Cerebellar nuclear complex (tissue), 1 donor: ENCODE data around the gene PLXNB2.
A peak's percentile ranks its signal among the peaks of the same experiment; 100 is the strongest.

Source experiments
- DNase-seq, 2 experiments: peaks; one replicate each; lab custom pipeline; 2025; lab: John Stamatoyannopoulos, UW

Gene PLXNB2

DNA sequence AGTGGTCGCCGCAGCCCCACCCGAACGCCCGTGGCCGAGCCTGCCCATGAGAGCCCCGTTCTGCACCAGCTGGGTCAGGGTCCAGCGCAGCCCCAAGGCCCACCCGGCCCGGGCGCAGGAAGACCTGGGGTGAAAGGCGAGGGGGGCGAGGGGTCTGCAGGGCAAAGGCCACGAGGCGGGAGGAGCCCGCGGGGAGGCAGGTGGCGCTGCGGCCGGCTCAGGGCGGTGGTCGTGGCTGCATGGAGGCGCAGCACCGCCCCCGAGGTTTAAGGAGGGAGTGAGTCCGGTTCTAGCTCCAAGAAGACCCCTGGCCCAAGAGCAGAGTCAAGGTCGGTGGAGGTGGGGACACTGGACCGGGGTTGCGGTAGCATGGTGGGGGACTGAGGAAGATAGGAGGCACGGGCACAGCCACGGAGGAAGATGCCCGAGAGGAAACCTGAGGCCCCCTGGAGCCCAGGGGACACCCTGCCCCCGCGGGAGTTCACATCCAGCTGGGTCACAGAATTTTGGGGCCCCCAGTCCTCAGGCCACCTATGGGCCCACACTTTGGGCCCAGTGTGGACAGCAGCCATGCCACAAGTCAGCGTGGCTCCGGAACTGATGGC is 55.9 kb downstream of the PLXNB2 start:
- DNase-seq, result no peak

DNA sequence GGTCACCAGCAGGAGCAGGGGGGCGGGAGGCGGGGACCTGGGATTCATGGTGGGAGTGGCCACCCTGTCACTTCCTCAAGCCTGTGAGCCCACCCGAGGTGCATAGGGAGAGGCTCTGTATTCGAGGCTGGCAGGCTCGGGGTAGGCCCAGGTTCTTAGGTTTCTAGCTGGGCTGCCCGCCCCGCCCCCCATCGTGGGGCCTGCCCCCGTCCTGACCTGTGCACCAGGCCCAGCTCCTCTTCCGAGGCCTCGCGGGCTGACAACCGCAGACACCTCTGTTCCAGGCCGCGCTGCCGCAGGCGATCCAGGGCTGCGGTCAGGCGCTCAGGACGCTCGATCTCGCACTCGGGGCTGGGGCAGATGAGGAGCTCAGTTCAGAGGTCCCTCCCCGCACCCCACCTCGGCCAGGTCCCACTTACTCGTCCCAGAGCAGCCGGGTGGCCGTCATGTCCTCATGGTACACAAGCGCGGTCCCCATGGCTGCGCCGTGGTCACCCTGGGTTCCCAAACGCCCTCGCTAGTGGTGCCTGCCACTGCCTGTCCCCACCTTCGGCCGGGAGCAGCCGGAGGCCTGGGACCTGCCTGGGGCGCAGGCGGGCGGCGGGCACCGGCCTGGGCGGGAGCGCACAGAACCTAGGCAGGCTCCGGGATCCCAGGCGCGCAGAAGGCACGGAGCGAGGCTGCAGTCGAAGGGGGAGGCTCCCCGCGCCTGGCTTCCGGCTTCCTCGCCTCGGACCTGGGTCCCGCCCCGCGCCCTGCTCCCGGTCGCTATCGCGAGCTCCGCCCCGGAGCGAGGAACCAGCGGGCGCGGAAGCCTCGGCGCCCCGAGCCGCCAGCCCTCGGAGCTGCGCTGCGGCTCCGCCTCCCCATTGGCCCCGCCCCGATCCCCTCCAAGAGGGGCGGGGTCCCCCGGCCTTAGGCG is 56.6 kb downstream of the PLXNB2 start, which contains the start of gene HDAC10:
TSS of gene HDAC10 (minus strand) at position 711 of the 922 bp plus-strand sequence. CDS start at position 478, 233 bp downstream.
- no peak for DNase-seq

DNA sequence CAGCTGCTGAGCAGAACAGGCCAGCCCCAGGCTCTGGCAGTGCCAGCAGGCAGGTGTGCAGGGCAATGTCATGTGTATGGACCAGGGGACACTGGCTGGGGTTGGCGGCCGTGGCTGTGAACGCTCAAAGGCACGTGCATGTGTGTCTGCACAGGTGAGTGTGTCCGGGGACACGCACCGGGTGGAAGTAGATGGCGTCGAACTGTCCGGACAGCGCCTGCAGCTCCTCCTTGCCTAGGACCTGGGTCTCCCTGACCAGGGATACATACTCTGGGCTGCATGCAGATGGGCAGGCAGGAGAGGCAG is 57.2 kb downstream of the PLXNB2 start:
- DNase-seq, result no peak

DNA sequence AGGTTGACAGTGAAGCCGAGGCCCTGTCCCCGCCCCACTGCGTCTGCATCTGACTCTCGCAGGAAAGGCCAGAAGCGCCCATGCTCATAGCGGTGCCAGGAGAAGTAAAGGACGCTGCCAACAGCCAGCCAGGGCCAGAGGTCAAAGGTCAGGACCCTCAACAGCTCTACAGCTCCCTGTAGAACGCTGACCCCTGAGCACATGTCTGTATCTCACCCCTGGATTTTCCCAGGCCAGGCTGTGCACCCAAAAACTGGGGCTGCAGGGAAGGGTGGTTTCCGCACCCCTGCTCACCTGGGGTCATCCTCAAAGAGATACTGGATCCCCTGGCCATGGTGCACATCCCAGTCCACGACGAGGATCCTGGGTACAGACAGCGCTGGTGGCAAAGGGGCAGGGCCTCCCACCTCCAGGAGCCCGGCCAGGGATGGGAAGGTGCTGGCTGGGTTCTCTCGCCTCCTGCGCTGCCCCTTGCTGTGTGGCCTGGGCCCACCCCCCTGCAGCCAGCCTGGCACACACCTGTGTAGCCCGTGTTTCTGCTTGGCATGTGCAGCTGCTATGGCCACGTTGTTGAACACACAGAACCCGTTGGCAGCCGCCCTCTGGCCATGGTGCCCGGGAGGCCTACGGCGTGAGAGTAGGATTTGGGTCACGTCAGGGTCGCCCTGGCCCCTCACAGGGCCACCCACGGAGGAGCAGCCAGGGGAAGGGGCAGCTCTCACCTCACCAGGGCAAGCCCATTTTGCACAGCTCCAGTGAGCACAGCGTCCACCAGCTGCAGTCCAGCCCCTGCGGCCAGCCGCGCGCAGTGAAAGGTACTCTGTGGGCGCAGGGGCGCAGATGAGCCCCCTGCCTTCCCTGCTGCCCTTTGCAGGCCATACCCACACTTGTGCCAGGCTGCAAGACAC is 57.9 kb downstream of the PLXNB2 start:
- no peak for DNase-seq

DNA sequence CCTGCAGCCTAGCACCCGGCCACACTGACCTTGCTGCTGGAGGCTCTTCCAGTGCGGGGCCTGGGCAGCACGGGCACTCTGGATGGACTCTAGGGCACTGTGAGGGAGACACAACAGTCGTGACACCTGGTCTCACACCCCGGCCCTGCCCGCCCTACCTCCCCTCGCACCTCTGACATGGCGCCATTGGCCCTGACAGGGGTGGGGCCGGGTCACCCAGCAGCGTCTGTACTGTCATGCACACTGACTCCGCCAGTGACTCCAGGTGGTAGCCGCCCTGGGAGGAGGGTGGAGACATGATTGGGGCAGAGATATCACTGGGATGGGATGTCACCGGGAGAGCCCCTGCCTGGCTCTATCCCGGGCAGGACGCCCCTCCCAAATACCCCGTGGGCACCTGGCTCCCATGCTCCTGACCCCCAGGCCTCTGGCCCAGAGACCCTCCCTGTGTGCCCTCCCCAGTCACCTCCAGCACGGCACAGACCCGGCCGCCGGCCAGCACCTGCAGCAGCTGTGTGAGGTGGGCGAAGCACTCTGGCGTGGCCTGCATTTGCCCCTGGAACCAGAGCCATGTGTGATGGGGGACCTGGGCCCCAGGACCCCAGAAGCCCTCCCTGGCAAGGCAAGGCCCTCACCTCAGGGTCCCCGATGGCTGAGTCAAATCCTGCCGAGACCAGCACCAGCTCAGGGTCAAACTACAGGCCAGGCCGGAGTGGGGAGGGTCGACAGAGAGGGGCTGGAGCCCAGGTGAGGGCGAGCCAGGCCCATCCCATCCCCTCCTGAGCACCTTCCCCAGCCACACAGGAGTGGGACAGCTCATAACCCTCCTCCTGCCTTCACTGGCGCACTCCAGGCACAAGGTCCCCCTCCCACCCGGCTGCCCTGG is 59.0 kb downstream of the PLXNB2 start:
- DNase-seq, result no peak

DNA sequence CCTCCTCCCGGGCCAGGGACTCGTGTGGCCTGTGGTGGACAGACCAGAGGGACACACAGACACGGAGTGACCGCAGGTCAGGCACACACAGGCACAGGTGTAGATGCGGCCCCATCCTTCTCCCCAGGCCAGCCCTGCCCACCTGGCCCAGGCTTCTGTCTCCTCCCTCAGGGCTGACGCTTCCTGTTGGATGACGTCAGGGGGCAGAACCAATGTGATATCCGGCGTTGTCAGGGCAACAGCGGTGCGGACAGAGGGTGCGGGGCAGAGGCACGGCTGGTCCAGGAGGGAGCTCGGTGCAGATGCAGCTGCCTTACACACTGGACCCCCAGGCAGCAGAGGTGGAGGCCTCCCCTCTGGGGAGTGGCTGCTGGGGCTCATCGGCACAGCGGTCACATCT is 59.7 kb downstream of the PLXNB2 start:
- DNase-seq, result no peak

DNA sequence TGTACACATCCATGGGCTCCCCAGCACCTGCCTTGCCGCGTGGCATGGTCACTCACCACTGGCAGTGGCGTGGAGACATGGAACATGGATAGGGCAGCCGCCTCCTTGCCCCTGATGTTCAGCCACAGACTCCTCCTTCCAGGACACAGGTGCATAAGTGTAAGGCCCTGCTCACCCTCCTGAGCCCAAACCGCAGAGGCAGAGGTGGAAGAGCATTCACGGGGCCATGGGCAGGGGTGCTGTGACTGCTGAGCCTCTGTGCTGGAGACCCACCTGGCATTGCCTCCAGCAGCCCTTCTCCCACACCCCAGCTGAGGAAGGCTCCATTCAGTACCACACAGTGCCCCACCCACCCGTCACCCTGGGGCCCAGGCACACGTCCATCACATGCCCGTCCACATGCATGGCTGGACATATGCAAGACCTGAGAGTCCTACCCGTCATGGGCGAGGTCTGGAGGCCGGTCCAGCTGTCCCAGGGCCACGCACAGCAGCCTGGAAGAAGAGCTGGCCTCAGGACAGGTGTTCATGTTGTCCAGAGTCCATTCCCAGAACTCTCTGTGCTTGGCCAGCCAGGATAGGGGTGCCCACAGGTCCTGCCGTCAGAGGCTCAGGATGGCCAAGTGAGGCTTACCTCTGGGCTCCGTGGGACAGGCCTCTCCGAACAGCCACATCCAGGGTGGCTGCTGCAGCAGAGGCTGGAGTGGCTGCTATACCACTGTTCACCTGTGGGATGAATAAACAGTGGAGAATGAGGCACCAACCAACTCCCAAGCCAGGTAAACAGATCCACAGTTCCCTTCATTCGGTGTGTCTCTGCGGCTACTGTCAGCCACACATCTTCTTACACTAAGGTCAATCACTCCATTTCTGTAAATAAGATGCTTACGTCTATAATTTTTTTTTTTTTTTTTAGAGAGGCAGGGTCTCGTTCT is 60.9 kb downstream of the PLXNB2 start:
- DNase-seq, result no peak

DNA sequence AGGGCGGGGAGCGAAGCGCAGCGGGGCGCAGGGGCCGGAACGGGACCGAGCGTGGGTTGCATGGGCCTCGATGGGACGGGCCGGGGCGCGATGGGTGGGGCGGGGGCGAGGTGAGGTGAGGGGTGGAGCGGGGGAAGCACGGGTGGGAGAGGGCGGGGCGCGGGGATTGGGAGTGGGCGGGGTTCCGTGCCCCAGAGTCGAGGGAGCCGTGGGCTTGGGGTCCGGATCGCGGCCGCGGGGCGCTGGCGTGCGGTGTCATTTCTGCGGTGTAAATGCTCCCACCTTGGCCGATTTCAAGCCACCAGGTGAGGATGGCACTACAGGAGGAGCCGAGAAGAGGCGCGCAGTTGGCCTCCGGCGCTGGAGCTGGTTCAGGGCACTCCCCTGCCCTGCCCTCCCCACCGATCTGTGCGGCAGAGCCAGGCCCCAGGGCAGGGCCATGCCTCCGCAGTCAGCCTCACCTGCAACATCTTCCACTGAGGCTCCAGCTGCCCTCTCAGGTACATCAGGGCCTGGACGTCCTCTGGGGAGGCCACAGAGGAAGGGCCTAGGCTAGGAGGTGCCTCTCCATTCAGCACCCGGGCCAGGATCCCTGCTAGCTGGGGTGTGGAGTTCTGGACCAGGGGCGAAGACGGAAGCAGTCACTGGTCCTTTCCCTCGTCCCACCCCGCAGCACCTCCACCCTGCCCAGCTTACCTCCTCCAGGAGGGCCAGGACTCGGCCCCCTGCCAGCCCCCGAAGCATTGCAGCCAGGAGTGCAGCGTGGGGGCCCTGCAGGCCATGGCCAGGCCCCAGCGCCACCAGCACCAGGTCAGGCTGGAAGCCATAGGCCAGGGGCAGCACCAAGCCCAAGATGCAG is 62.0 kb downstream of the PLXNB2 start:
- DNase-seq, result no peak

DNA sequence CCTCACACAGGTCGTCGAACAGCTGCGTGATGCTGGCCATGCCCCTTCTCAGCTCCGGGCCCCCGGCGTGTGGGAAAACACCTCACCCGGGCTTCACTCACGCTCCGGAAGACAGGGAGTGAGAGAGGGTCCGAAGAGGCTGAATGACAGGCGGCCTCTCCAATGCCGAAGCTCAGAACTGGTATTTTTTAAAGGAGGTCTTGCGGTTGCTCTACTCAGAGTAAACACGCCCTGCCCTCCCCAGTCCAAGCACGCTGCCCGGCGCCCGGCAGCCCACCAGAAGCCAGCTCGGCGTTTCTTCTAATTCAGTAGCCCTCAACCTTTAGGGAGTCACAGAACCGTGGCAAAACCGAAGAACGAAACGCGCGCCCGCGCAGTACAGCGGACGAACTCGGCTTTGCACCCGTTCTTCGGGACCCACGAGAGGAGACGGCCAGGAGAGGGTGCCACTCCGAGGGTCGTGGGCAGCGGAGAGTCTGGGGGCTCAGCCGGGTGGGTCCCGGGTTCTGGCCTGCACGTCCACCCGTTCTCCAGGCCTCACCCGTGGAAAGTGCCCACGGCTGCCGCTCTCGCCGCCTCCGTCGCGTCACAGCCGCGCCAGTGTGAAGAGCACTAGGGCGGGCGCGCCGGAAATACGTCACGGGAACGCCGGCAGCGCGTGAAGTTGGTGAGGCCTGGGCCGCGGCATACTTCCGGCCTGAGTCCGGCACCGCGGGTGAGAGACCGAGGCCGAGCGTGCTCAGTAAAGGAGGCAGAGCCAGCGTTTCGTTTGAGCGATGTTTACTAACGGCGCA is 62.8 kb downstream of the PLXNB2 start, which contains the start of gene TUBGCP6:
TSS of gene TUBGCP6 (minus strand) at position 604 of the 794 bp plus-strand sequence. CDS start at position 40, 564 bp downstream.
- DNase-seq, result peak in 1 of 2 experiments; percentile 70

DNA sequence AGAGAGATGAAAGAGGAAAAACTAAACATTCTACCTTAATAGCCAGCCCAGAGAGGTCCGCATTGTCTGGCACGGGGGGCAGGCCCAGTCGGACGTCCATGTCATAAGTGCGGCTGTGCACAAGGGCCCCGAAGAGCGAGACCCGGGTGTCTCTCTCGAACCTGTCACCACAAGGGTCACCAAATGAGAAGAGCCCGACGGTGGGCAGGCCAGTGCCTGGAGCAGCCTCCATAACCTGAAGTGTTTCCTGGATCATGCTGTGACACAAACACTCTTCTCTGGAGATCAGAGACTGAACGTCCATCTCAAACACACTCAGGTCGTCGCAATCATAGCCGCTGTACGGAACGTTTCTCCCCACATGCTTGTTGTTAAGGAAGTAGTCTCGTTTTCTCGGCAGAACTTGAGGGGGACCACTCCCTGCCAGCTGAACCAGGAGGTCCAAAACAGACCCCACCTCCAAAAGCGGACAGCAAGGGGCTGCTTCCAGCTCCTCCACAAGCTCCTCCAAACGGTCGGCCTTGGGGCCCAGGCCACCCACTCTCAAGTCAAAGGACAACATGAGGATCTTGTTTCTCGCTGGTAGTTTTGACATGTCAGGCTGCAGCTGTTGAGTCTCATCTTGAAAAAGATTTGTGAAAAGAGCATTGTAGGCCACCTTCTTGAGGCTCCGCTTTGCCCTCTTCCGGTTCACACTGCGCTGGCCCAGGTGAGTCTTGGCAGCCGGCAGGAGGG is 63.6 kb downstream of the PLXNB2 start:
- no peak for DNase-seq

DNA sequence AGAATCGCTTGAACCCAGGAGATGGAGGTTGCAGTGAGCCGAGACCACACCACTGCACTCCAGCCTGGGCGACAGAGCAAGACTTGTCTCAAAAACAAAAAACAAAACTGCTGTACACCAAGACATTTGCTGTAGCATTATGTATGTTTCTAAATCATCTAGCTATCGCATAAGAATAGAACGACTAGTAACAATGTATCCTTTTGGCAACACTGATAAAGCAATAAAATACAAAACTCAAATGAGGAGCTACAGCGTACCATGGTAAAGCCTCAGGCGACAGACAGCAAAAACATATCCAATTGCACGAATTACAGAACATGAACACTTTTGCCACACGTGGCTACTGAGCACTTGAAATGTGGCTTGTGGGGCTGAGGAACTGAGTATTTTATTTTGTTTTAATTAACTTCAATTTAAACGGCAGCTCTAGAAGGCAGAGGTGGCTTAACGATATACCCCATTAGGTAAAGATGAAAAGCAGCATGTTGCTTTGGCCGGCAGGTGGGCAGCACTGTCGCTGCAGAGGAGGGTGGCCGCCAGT is 65.0 kb downstream of the PLXNB2 start:
- no peak for DNase-seq

DNA sequence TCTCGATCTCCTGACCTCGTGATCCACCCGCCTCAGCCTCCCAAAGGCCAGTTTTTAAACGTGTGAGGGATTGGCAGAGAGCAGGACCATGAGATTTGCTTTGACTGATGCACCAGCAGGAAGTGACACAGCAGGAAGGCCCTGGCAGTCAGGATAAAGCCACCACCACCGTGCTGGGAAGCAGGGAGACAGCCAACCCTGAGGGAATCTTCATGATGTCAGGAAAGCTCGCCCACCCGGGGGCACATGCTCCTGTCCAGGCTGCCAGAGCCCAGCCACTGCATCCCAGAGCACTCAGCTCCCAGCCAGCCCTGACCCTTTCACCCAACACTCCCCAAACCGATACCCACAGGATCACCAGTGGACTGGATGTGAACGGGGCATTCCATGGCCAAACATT is 68.7 kb downstream of the PLXNB2 start:
- no peak for DNase-seq

DNA sequence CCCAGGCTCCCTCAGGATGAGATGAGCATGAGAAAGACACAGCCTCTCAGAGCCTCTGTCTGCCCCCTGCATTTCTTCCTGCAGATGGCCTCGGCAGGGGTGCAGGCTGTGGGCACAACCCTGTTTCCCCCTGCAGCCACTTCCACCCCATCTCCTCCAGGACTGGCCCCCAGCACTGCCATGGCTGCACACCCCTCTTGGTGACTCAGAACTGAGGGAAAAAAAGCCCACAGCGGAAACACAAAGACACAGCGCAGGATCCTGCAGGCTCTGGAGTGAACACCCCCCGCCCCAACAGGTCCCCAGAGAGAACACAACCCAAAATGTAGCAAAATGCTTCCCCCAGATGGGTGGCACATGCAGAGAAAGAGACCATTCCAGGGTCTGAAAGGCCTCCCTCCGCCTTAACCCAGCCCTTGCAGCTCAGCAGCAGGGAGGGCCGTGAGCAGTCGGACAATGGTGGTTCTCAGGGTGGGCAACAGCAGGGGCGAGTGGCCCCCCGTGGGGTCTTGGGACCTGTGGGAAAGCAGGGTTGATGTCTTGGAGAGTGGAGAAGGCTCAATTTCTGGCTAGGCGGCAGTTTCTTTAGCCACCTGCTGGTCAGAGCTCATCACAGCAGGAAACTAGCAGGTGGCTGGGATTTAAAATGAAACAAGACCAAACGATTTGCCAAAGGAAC is 70.6 kb downstream of the PLXNB2 start:
- no peak for DNase-seq

DNA sequence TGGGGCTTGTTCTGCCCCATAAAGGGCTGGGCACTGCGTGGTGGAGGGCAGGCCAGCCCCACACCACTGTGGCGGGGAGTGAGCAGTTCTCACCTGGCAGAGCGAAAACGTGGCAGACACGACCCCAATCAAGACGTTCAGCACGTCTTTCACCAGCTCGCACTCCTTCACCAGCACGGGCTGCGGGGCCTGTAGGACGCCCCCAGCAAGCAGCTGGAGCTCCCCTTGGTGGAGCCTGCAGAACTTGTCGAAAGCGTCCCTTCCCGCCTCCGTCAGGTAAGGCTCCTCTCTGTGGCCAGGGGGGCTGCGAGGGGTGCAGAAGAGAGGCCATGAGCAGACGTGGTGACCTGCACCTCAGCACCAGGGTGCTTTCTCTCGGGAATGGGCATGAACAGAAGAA is 74.2 kb downstream of the PLXNB2 start:
- DNase-seq, result no peak

DNA sequence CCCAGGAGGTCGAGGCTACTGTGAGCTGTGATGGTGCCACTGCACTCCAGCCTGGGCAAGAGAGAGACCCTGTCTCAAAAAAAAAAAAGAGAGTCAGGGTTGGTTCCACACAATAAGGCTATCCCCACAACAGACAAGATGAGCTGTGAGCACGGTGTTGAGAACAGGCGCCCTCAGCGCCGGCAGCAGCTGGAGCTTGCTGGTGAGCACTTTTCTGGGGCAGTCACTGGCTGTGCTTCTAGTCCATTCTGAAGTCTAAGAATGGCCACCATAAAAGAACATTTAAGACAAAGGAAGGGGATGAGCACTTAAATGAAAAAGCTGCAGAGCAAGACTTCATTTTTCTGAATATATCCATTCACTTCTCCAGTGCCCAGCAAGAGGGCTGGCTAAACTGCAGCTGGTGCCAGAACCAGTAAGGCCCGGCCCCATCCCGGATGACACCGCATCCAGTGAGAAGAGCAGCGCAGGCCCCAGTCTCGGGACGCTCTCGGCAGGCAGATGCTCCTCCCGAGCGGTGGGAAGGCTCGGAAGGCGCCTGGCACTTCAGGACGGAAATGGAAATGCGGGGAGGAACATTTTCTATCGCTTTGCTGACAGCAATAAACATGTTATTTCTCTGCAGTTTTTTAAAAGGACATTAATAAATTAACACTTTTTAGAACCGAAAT is 74.8 kb downstream of the PLXNB2 start:
- no peak for DNase-seq

DNA sequence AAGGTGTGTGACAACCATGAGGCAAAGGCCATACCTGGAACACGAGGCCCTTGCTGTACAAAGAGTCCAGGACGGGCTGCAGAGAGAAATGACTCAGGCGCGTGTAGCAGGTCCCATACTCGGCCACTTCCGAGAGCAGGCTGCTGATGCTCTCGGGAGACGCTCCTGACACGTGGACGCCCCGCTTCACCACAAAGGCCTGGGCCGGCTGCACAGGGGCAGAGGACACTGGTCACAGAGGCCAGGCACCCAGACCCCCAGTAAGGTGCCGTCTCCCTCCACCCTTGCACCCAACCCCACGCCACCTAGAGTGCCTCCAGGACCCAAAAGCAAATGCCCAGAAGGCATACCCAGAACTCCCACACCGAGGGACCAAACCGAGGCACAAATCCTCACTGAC is 78.1 kb downstream of the PLXNB2 start:
- no peak for DNase-seq
